ENCODE data around the gene MYH3. TPM values are rescaled to one million over a fixed set of nuclear protein-coding genes. Genes with fewer than 3 reads are reported as not detected.
A peak's percentile ranks its signal among the peaks of the same experiment; 100 is the strongest.

Gene MYH3
- total RNA-seq, 4 donors from 2014 or later, result 3.3 to 5.4 (median 3.5) TPM

DNA sequence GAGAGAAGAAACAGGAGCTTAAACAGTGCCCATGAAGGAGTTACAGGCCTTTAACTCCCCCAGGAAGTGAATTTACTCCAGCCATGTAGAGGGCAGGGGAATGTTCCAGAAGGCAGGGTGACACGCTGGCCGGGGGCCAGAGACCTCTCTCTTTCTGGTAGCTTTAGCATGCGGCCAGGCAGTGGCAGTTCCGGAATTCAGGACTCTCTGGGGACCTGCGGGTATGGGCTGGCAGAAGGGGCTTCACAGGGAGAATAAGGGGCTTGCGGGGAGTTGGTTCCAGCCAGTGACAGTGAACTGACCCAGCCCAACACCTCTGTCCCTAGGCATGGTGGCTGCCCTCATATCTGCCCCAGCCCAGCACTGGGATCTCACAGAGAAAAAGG is 40.0 kb downstream of the MYH3 start:
- WGBS, 2 donors, result 86 to 89% methylated on average over 5 to 6 of the region's 6 CpGs
- no peak overlapping the region for H3K4me3 ChIP-seq (replicated peaks in 1 of 3)
- no peaks in the 10 kb centered on the region for H3K36me3 ChIP-seq
- intact Hi-C loops (cut with DNase I), result loop anchor here (2.0 kb wide), 1 partner anchor 288 kb away; no protein-coding TSS in a partner anchor
- no peaks in the 10 kb centered on the region for H3K4me1 ChIP-seq
- TF ChIP-seq, protein P1, sequence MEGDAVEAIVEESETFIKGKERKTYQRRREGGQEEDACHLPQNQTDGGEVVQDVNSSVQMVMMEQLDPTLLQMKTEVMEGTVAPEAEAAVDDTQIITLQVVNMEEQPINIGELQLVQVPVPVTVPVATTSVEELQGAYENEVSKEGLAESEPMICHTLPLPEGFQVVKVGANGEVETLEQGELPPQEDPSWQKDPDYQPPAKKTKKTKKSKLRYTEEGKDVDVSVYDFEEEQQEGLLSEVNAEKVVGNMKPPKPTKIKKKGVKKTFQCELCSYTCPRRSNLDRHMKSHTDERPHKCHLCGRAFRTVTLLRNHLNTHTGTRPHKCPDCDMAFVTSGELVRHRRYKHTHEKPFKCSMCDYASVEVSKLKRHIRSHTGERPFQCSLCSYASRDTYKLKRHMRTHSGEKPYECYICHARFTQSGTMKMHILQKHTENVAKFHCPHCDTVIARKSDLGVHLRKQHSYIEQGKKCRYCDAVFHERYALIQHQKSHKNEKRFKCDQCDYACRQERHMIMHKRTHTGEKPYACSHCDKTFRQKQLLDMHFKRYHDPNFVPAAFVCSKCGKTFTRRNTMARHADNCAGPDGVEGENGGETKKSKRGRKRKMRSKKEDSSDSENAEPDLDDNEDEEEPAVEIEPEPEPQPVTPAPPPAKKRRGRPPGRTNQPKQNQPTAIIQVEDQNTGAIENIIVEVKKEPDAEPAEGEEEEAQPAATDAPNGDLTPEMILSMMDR (IDR thresholded peaks at IDR 0.05), result no peak
- no peak for TF ChIP-seq POLR2A (IDR thresholded peaks at IDR 0.05)
- H3K27me3 ChIP-seq, result no peaks in the 10 kb centered on the region
- H3K27ac ChIP-seq, result no peak overlapping the region
- DNase-seq, result no peak
- H3K9me3 ChIP-seq, result no peaks in the 10 kb centered on the region

DNA sequence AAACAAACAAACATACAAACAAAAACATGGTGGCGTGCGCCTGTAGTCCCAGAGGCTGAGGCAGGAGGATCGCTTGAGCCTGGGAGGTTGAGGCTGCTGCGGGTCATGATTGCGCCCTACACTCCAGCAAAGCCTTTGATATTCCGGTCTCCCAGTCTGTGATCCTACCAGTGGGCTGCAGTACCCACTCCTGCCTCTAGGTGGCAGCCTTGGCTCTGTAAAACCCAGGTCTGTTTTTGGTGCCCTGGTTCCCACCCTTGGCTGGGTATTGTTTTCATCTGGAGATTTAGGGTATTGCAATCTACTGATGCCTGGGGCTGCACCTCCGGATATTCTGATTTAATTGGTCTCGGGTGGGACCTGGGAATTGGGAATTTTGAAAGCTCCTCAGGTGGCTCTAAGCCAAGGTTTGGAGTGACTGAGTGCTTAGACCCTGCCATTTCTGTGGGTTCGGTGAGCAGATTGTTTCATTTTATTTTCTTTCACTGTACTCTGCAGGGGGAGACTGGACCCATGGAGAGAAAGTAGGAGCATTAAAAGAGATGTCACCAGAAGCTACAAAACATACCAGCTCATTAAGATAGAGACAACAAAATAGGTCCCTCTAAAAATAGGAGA is 40.5 kb downstream of the MYH3 start:
- H3K4me3 ChIP-seq (replicated peaks in 1 of 3), result no peak overlapping the region
- H3K27ac ChIP-seq, result no peak overlapping the region
- H3K27me3 ChIP-seq, result no peaks in the 10 kb centered on the region
- intact Hi-C loops (cut with DNase I), result loop anchor here (2.0 kb wide), 1 partner anchor 288 kb away; no protein-coding TSS in a partner anchor
- WGBS, 2 donors, result 37 to 40% methylated on average over 9 of the region's 9 CpGs
- no peaks in the 10 kb centered on the region for H3K9me3 ChIP-seq
- no peaks in the 10 kb centered on the region for H3K4me1 ChIP-seq
- DNase-seq, result peak; percentile 80 to 81
- no peaks in the 10 kb centered on the region for H3K36me3 ChIP-seq
- no peak for TF ChIP-seq POLR2A (IDR thresholded peaks at IDR 0.05)
- TF ChIP-seq, protein P1 (IDR thresholded peaks at IDR 0.05), result peak; percentile 80 to 99 (median 91)

DNA sequence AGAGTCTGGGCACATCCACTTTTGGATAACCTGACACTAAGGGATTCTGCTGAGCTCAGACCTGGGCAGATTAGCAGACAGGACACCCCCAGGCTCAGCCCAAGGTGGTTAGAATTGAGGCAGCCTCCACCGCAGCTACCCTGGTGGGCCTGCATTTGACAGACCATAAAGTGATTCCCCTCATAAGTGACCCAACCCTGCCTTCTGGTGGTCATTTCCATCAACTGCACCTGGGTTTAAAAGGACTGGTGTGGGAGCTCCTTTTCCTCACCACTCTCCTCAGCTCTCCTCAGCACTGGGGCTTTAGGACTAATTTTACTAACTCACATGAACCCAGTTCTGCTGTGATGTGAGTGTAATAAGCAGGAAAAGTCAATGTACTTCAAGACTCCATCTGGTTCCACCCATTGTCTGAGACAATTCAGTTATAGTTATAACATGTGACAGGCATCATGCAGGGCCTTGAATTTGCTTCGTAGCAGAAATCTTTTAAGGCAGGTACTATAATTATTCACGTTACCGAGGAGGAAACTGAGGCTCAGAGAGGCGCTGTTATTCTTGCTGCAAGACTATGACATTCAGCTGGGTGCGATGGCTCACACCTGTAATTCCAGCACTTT is 42.5 kb downstream of the MYH3 start:
- Histone ChIP-seq H3K9me3 (no peaks in the 10 kb centered on the region), H3K27ac (no peak overlapping the region), H3K4me1 (peaks cover 0 to 4% of the 10 kb centered on the region in 2 donors), H3K4me3 (replicated peaks in 1 of 3) (no peak overlapping the region), H3K27me3 (no peaks in the 10 kb centered on the region), H3K36me3 (no peaks in the 10 kb centered on the region)
- 63 to 71% methylated on average over 6 of the region's 6 CpGs for WGBS, 2 donors
- DNase-seq, result peak; percentile 42
- intact Hi-C loops (cut with DNase I), result no loop called here
- no peak for TF ChIP-seq POLR2A (IDR thresholded peaks at IDR 0.05)
- TF ChIP-seq, protein P1 (IDR thresholded peaks at IDR 0.05), result peak; percentile 48 to 82 (median 62)

DNA sequence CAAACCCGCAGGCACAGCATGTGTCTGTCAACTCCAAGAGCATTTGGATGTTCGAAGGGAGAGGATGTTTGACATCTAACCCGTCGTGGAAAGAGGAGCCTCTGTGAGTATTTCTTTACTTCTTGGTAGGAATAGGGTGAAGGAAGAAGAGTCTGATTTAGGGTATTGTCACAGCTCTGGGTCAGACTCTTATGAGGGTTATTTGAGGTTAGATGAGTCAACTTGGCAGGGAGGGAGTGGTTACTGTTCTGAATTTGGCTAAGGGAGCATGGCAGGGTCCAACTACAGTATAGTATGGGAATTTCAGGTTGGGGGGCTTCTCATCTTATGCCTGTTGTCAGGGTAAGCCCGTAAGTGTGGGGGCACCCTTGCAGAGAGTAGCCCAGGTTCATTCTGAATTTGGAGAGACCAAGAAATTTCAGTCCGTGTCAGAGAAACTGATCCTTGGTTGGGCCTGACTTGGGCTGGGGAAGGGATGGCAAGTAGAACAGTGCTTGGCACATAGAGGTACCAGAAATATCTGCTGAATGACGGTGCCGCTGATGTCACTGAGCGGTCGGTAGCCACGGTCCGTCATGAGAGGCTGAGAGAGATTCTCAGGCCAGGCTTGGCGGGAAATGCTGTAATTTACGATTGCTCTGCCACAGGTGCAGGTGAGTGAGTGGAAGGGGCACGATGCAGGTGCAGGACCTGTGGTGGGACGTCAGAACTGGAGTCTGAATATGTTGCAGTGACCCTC is 43.2 kb downstream of the MYH3 start:
- no peak for DNase-seq
- Histone ChIP-seq H3K4me1 (peaks cover 0 to 4% of the 10 kb centered on the region in 2 donors), H3K9me3 (no peaks in the 10 kb centered on the region), H3K27ac (no peak overlapping the region), H3K36me3 (no peaks in the 10 kb centered on the region), H3K4me3 (replicated peaks in 1 of 3) (no peak overlapping the region), H3K27me3 (no peaks in the 10 kb centered on the region)
- no peak for TF ChIP-seq POLR2A (IDR thresholded peaks at IDR 0.05)
- TF ChIP-seq, protein P1 (IDR thresholded peaks at IDR 0.05), result no peak
- intact Hi-C loops (cut with DNase I), result no loop called here
- WGBS, 2 donors, result 73 to 75% methylated on average over 16 of the region's 16 CpGs

All from thyroid gland (tissue), 4 donors.